ENCODE data around the gene GNAQ. TPM values are rescaled to one million over a fixed set of nuclear protein-coding genes. Genes with fewer than 3 reads are reported as not detected.

GNAQ gene
- total and polyA plus RNA-seq, 2 of the 4 experiments (the other 2 are of a cell fraction), result 23.1 to 50.7 TPM

DNA sequence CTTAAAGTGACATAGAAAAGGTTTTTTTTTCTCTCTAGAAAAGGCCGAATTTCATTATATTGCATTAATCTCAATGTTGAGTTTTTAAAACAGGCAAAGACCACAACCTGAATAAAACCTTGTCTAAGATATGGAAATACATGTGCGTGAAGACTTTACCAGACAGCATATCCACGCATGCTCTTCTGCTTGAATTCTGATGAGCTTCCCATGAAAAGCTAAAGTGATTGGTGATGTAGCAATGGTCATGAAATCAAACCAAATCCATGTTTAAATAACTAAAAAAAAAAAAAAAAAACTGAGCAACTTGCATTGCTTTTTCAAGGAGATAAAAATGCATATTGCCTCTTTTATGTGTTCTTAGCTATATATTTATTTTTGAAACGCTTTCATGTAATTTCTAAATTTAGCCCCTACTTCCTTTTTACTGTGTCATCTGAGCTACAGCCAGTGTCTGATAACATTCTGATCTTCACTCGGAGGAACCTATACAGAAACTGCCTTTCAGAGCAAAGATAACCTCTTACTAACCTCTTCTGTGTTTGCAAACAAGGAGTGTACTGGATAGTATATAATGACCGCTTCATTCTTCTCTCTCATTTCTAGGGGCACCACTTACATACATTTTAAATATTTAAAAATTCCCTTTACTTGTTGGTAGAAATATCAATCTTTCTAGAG, 204.4 kb downstream of the GNAQ start:
- Histone ChIP-seq H4K91ac (ENCODE audit: insufficient read depth, low read depth, low read length) (no peak overlapping the region), H2BK5ac (ENCODE audit: low read depth, low read length, poor library complexity, severe bottlenecking) (no peak overlapping the region), H2AFZ (replicated peaks; ENCODE audit: low read length, poor library complexity) (no peak overlapping the region), H3K4me2 (ENCODE audit: low read depth, low read length) (peak overlapping the region; percentile 72; the same call in 1 of the 2 replicates), H3K27me3 (ENCODE audit: control insufficient read depth, insufficient read depth, low read length) (no peaks in the 10 kb centered on the region), H3K56ac (ENCODE audit: extremely low read depth, insufficient read depth, low read length) (no peak overlapping the region), H2BK120ac (ENCODE audit: low read depth, low read length) (no peak overlapping the region), H3K9me3 (ENCODE audit: control insufficient read depth, insufficient read depth, low read length) (no peaks in the 10 kb centered on the region), H3K18ac (ENCODE audit: low read depth, low read length) (peak overlapping the region; percentile 24; the same call in 1 of the 2 replicates), H3K4me1 (ENCODE audit: control insufficient read depth, insufficient read depth, low read length) (peaks cover 6% of the 10 kb centered on the region), H2AK9ac (replicated peaks; ENCODE audit: low read depth, low read length, poor library complexity) (no peak overlapping the region), H2AK5ac (ENCODE audit: low read depth, low read length) (no peak overlapping the region), H3K14ac (replicated peaks; ENCODE audit: low read depth, low read length) (peak overlapping the region; percentile 89), H2BK15ac (ENCODE audit: low read depth, low read length) (no peak overlapping the region), H3K9ac (ENCODE audit: low read depth, low read length) (no peak overlapping the region), H3K79me1 (ENCODE audit: low read depth in 1 of 2, low read length in 2 of 2) (peaks cover 16 to 36% of the 10 kb centered on the region in 2 experiments), H3K23ac (ENCODE audit: low read depth, low read length) (no peak overlapping the region), H3K9me1 (ENCODE audit: insufficient read depth, low read length) (peaks cover 9% of the 10 kb centered on the region), H3K4me3 (ENCODE audit: insufficient read depth, low read depth, low read length) (no peak overlapping the region), H2BK20ac (ENCODE audit: low read depth, low read length) (no peak overlapping the region), H4K5ac (ENCODE audit: low read depth, low read length) (no peak overlapping the region), H3K4ac (ENCODE audit: low read depth, low read length) (no peak overlapping the region), H4K20me1 (ENCODE audit: insufficient read depth, low read length) (peaks cover 3% of the 10 kb centered on the region; the same call in 1 of the 2 replicates), H3K27ac (ENCODE audit: insufficient read depth, low read length) (no peak overlapping the region), H3K36me3 (ENCODE audit: control insufficient read depth, insufficient read depth, low read length) (peaks cover 2% of the 10 kb centered on the region; the same call in 1 of the 2 replicates), H4K8ac (ENCODE audit: low read depth in 2 of 2, low read length in 2 of 2) (no peak overlapping the region)
- dilution Hi-C loops (cut with HindIII; ENCODE audit: low sequenced_read_pairs, unreplicated experiment), result no loop called here
- CTCF ChIA-PET, result interaction anchor here (0.6 kb wide), 1 partner anchor 156 kb away, joined by 3 read pairs; no protein-coding TSS in a partner anchor
- intact Hi-C loops (cut with micrococcal nuclease), result no loop called here
- TF ChIP-seq POLR2A (IDR thresholded peaks at IDR 0.05; ENCODE audit: low read depth, low read length) (no peak), RFX5 (IDR thresholded peaks at IDR 0.05; ENCODE audit: low read depth, low read length) (no peak), NFE2L2 (IDR thresholded peaks at IDR 0.05; ENCODE audit: low read depth, low read length) (no peak), RCOR1 (IDR thresholded peaks at IDR 0.05; ENCODE audit: insufficient replicate concordance, low read length) (no peak), RAD21 (IDR thresholded peaks at IDR 0.05; ENCODE audit: low read length) (no peak), MAZ (IDR thresholded peaks at IDR 0.05; ENCODE audit: borderline replicate concordance, low read depth, low read length) (no peak), CHD1 (IDR thresholded peaks at IDR 0.05; ENCODE audit: low read depth, low read length) (no peak), FOS (IDR thresholded peaks at IDR 0.05; ENCODE audit: low read depth, low read length) (no peak), BHLHE40 (IDR thresholded peaks at IDR 0.05; ENCODE audit: low read depth, low read length) (no peak), MXI1 (IDR thresholded peaks at IDR 0.05; ENCODE audit: borderline replicate concordance, low read depth, low read length) (no peak), MAFK (IDR thresholded peaks at IDR 0.05; ENCODE audit: low read depth, low read length) (no peak), CEBPB (IDR thresholded peaks at IDR 0.05; ENCODE audit: low read depth, low read length) (no peak)
- TF ChIP-seq, protein P1, sequence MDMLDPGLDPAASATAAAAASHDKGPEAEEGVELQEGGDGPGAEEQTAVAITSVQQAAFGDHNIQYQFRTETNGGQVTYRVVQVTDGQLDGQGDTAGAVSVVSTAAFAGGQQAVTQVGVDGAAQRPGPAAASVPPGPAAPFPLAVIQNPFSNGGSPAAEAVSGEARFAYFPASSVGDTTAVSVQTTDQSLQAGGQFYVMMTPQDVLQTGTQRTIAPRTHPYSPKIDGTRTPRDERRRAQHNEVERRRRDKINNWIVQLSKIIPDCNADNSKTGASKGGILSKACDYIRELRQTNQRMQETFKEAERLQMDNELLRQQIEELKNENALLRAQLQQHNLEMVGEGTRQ (IDR thresholded peaks at IDR 0.05; ENCODE audit: low read depth, low read length), result no peak
- TF ChIP-seq, protein P2, sequence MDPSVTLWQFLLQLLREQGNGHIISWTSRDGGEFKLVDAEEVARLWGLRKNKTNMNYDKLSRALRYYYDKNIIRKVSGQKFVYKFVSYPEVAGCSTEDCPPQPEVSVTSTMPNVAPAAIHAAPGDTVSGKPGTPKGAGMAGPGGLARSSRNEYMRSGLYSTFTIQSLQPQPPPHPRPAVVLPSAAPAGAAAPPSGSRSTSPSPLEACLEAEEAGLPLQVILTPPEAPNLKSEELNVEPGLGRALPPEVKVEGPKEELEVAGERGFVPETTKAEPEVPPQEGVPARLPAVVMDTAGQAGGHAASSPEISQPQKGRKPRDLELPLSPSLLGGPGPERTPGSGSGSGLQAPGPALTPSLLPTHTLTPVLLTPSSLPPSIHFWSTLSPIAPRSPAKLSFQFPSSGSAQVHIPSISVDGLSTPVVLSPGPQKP (IDR thresholded peaks at IDR 0.05; ENCODE audit: borderline replicate concordance, low read depth, low read length), result no peak
- POLR2A ChIA-PET (ENCODE audit: unreplicated experiment), result interaction anchor here (0.6 kb wide), 1 partner anchor 9 kb away, joined by 5 read pairs; no protein-coding TSS in a partner anchor
- DNase-seq (no peak), ATAC-seq (ENCODE audit: low read depth) (no peak; the same call in 1 of the 2 replicates)
- WGBS, 2 experiments (ENCODE audit: extremely low coverage in 2 of 2, insufficient read length in 1 of 2), result no CpG with 5 or more reads among the region's 6 CpGs
- in situ Hi-C loops (cut with MboI; ENCODE audit: low sequenced_read_pairs), result no loop called here
- BruUV-seq (replicated peaks), result no TSS peak

Measured in IMR-90 (cell line).